ENCODE data around the gene RRAGD.

The RRAGD gene

DNA sequence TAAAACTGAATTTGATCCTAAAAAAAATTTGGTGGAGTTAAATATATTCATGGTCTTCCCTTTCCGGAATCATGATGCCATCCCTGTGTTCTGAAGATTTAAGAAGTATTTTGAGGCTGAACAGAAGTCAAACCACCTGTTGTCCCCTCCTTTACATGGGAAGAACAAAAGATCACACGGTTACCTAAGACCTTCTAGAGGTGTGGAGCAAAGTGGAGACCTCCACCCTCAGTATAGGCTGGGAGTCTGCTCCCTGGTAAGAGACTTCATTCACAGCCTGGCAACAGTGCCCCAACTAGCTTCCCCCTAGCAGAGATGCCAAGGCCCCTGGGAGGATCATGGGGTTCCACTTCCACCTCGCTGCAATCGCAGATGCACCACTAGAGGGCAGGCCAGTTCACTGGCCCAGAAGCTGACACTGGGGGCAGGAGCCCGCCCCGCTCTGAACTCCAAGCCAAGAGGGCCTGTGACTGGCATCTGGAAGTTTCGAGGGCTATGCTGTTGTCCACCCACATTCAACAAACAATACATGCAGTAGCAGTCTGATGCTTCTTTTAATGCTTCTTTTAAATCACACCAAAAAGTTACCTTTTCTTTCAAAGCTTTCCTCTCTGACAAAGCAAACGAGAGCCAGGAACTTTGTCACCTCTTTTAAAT, 40.1 kb downstream of the RRAGD start:
- DNase-seq (ENCODE audit: low read depth): no peak
- H3K4me3 ChIP-seq (ENCODE audit: low read depth, low read length): no peak overlapping the region
- TF ChIP-seq, protein P1, sequence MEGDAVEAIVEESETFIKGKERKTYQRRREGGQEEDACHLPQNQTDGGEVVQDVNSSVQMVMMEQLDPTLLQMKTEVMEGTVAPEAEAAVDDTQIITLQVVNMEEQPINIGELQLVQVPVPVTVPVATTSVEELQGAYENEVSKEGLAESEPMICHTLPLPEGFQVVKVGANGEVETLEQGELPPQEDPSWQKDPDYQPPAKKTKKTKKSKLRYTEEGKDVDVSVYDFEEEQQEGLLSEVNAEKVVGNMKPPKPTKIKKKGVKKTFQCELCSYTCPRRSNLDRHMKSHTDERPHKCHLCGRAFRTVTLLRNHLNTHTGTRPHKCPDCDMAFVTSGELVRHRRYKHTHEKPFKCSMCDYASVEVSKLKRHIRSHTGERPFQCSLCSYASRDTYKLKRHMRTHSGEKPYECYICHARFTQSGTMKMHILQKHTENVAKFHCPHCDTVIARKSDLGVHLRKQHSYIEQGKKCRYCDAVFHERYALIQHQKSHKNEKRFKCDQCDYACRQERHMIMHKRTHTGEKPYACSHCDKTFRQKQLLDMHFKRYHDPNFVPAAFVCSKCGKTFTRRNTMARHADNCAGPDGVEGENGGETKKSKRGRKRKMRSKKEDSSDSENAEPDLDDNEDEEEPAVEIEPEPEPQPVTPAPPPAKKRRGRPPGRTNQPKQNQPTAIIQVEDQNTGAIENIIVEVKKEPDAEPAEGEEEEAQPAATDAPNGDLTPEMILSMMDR (IDR thresholded peaks at IDR 0.05; ENCODE audit: control insufficient read depth, extremely low read depth, insufficient read depth): peak; percentile 63

DNA sequence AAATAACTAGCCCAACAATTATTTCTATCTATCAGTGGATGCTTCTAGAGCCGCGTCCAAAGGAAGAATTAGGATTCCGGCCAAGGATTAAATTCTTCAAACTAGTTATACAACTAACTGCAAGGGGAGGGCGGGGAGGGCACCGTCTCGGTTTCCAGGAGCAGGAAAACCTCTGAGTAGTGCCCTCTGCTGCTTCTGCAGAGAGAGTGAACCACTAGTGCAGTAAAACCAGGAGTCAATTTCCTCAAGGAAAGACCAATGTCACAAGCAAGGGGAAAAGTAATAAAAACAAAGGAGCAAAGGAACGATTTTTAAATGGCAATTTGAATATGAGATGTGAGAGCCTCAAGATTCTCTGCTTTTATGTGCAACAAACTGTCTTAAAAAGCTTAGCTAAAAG, 43.1 kb downstream of the RRAGD start:
- peak; percentile 52 for DNase-seq (ENCODE audit: low read depth)
- TF ChIP-seq, protein P1 (IDR thresholded peaks at IDR 0.05; ENCODE audit: control insufficient read depth, extremely low read depth, insufficient read depth): peak; percentile 58
- H3K4me3 ChIP-seq (ENCODE audit: low read depth, low read length): no peak overlapping the region

DNA sequence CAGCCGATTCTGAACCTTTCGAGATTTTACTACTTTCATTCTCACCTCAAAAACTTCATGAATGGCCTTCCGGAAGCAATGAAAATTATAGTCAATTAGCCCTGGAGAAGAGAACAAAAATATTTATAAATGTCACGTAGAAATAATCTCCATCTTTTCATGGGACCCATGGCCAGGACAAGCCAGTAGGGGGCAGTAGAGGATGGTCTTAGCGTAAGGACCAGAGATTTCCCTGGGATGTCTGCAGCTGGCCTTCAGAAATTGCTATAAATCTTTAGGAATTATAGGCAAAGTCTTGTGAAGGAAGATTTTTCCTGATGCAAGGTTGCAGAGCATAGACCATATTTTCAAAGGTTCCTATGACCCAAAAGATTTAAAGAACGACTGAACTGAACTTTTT, 44.0 kb downstream of the RRAGD start:
- TF ChIP-seq, protein P1 (IDR thresholded peaks at IDR 0.05; ENCODE audit: control insufficient read depth, extremely low read depth, insufficient read depth): peak; percentile 59
- no peak for DNase-seq (ENCODE audit: low read depth)
- H3K4me3 ChIP-seq (ENCODE audit: low read depth, low read length): no peak overlapping the region

DNA sequence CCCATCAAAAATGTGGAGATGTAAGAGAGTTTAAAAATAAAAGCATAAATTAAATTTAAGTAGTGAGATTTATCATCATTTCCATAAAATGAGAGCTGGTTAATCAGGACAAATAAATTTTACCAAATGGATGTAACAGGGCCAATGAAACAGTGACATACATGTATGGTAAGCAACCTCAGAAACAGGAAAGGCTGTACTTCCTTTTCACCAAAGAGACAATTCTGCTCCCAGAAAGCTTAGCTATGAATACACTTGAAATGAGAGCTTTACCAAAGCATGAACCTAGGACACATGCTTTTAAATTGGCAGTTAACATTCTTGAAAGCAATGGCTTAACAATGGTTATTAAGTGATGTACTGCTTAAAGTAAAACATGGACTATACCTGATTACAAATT, 47.5 kb downstream of the RRAGD start:
- DNase-seq (ENCODE audit: low read depth): no peak
- TF ChIP-seq, protein P1 (IDR thresholded peaks at IDR 0.05; ENCODE audit: control insufficient read depth, extremely low read depth, insufficient read depth): no peak
- H3K4me3 ChIP-seq (ENCODE audit: low read depth, low read length): no peak overlapping the region

DNA sequence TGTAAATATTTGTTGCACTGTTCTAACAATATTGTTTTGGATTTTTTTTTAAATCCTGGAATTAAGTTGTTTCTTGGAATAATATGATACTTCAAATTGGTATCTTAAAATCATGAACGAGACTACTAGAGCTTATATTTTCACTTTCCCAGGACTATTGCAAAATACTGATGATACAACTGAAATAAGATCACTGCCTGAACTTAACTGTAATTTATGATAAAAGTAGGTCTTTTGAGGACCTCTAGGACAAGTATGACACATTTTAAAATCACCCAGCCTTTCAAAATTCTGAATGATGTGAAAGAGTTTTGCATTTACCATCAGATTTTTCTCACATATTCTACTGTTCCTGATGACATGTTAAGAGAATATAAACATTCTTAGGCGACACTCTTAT, 50.9 kb downstream of the RRAGD start:
- no peak overlapping the region for H3K4me3 ChIP-seq (ENCODE audit: low read depth, low read length)
- TF ChIP-seq, protein P1 (IDR thresholded peaks at IDR 0.05; ENCODE audit: control insufficient read depth, extremely low read depth, insufficient read depth): no peak

GRCh38 chr6:89360415-89360999, 51.6 kb downstream of the RRAGD start:
- TF ChIP-seq, protein P1 (IDR thresholded peaks at IDR 0.05; ENCODE audit: control insufficient read depth, extremely low read depth, insufficient read depth): no peak
- no peak for DNase-seq (ENCODE audit: low read depth)
- no peak overlapping the region for H3K4me3 ChIP-seq (ENCODE audit: low read depth, low read length)

More for the DNA sequence above, 50.9 kb downstream of the RRAGD start:
- DNase-seq (ENCODE audit: low read depth): no peak

DNA sequence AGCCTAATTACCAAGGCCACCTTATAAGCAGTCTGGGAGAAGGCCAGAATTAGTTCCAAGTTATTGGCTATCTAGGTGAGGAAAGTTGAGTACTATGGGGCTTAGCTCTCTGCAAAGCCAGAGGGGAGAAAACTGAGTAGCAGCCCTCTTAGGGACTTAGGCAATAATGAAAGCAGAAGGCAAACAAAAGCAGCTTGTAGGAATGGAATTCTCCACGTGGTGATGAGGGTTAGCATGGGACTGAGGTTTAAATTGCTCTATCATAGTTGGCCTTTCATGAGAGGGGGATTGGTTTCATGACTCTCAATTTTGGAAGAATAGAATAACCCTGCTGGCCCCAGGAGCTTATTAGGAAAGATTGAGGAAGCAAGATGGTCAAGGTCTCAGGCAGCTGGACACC, 52.5 kb downstream of the RRAGD start:
- TF ChIP-seq, protein P1 (IDR thresholded peaks at IDR 0.05; ENCODE audit: control insufficient read depth, extremely low read depth, insufficient read depth): no peak
- no peak overlapping the region for H3K4me3 ChIP-seq (ENCODE audit: low read depth, low read length)
- DNase-seq (ENCODE audit: low read depth): no peak
